GM18520 (cell line): ENCODE data around the gene TMPRSS13.
"Not testable (repeated sequence)": the region's sequence is repeated elsewhere in the genome, so short reads cannot be mapped to it uniquely, and the experiment has no call there.

Experiments used
- ATAC-seq: cut with Tn5 transposase; IDR thresholded peaks from one replicate; pipeline ENCODE4 v1.9.1; 2021; ENCODE audit not compliant: unreplicated experiment

The TMPRSS13 gene

GRCh38 chr11:117931331-117931950, 2.2 kb upstream of the TMPRSS13 start:
- ATAC-seq = no peak

- ATAC-seq = no peak
Measured at GRCh38 chr11:117930668-117931330, 1.6 kb upstream of the TMPRSS13 start.

GRCh38 chr11:117929916-117930570, 841 bp upstream of the TMPRSS13 start:
- ATAC-seq = no peak

- ATAC-seq = no peak
Measured at GRCh38 chr11:117928446-117929141, 608 bp downstream of the TMPRSS13 start.

- ATAC-seq = no peak
Measured at GRCh38 chr11:117927926-117928325, 1.3 kb downstream of the TMPRSS13 start.

GRCh38 chr11:117926166-117926565, 3.0 kb downstream of the TMPRSS13 start:
- not testable (repeated sequence) for ATAC-seq

GRCh38 chr11:117925198-117925925, 3.8 kb downstream of the TMPRSS13 start:
- no peak for ATAC-seq

GRCh38 chr11:117924631-117925170, 4.5 kb downstream of the TMPRSS13 start:
- no peak for ATAC-seq

- ATAC-seq = no peak
Measured at GRCh38 chr11:117923773-117924172, 5.4 kb downstream of the TMPRSS13 start.

- no peak for ATAC-seq
Measured at GRCh38 chr11:117923275-117923674, 5.9 kb downstream of the TMPRSS13 start.

GRCh38 chr11:117921893-117922292, 7.3 kb downstream of the TMPRSS13 start:
- ATAC-seq = no peak

GRCh38 chr11:117921456-117921855, 7.7 kb downstream of the TMPRSS13 start:
- no peak for ATAC-seq

GRCh38 chr11:117919781-117920221, 9.4 kb downstream of the TMPRSS13 start:
- ATAC-seq = peak; percentile 41

GRCh38 chr11:117919341-117919740, 9.9 kb downstream of the TMPRSS13 start:
- ATAC-seq = peak; percentile 15

- ATAC-seq = no peak
Measured at GRCh38 chr11:117918366-117919255, 10.6 kb downstream of the TMPRSS13 start.

GRCh38 chr11:117917591-117918151, 11.5 kb downstream of the TMPRSS13 start:
- ATAC-seq = no peak

- no peak for ATAC-seq
Measured at GRCh38 chr11:117916956-117917355, 12.2 kb downstream of the TMPRSS13 start.

GRCh38 chr11:117915672-117916235, 13.4 kb downstream of the TMPRSS13 start:
- no peak for ATAC-seq
